SK-N-DZ (cell line): ENCODE results near the gene SNED1.

Source experiments
- DNase-seq: peaks from one replicate; pipeline ENCODE4 v3.0.0-alpha.2; 2015; ENCODE audit warnings: low spot score

SNED1 gene

DNA sequence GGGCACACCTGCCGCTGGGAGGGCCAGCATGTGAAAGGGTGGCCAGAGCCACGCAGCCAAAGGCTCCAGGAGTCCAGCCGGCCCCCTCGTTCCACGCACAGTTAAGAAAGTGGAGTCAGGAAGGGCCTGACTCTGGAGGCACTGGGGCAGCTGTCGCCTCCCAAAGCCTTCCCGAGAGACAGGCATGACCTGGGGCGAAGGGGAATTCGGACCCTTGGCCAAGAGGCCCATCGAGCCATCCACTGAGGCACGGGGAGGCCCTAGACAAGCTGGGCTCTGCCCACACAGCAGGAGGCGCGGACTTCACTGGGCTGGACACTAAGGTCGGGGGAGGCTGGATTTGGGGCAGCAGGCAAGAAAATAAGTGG is 38.5 kb upstream of the SNED1 start:
- no peak for DNase-seq

GRCh38 chr2:240960309-240960970 is 38.0 kb upstream of the SNED1 start:
- no peak for DNase-seq

DNA sequence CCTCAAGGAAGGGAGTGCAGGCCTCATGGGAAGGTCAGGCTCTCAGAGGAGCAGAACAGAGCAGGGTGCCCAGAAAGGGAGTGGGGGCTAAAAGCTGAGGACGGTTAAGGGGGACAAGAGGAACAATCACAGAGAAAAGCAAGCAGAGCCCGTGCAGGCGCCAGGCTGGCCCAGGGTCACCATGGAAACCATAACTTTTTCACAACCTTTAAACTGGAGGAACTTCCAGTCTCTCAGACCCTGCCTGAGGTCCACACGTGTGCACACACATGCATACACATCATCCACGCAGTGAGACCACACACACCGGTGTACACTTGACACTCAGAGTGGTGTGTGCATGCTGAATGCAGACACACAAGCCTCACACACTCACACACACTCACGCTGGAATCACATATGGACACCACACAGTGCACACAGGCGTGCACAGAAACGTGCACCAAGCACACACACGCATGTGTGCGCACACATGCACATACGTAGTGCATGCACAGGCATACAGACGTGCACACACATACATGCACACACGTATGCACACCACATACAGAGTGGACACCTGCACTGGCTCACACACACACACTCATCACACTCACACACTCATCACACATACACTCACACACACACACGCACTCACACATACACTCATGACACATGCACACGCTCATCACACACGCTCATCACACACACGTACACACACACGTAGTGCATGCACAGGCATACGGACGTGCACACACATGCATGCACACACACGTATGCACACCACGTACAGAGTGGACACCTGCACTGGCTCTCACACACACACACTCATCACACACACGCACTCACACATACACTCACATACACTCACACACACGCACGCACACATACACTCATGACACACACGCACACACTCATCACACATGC is 37.2 kb upstream of the SNED1 start:
- DNase-seq, result no peak

GRCh38 chr2:240961910-240962299 is 36.5 kb upstream of the SNED1 start:
- DNase-seq, result no peak

DNA sequence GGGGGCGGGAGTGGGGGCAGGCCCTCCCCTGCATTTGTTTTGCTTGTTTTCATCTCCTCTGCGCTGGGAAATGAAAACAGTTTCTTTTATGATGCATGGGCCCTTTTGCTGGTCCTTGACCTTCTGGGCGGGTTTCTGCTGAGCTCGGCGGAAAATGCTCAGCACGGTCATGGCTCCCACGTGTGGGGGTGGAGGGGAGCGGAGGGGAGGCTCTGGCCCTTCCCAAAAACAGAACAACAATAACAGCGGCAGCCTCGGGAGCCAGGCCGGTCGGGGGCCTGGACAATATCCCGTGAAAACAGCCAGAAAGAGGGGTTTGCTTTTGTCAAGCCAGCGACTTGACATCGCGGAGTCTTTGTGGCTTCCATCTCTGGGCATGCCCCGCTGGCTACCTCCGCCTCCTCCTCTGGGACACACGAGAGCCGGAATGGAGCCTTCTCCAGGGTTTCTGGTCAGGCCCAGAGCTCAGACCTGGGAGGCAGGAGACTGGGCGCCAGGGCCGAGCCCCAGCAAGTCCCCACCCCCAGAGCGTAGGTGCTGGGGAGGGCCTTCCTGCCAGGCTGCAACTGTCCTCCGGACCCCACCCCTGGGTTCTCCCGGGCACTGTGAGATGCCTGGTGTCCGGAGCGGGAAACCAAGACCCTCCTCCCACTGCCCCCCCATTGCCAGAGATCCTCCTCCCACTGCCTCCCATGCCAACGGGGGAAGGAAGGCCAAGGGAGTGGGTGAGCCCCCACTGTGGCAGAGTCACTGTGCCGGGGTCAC is 35.9 kb upstream of the SNED1 start:
- DNase-seq, result peak; percentile 24

DNA sequence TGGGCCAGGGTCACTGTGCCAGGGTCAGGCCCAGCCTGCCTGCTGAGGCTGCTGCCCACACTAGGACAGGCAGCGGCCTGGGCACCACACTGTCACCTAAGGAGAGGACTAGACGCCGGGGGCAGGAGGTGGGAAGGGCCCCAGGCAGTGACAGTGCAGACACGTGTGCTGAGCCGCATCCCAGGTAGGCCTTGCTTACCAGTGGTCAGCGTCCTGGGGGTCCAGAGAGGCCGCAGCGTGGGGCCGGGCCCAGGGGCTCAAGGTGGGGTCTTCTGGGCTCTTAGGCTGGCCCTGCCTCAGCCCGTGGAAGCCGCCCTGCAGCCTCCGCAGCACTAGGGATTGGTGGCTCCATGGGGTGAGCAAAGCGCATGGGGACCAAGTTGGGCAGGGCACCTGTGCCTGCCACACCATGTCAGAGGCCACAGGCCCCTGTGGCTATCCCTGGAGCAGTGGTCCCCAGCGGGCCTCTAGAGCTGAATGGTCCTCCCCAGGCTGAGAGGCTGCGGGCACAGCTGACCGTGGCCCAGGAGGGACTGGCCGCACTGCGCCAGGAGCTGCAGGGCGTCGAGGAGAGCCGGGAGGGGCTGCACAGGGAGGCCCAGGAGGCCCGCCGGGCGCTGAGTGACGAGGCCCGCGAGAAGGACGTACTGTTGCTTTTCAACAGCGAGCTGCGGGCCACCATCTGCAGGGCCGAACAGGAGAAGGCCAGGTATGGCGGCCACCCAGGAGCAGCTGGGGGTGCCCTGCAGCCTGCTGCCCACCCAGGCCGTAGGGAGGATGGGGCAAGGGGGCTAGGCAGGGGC is 35.2 kb upstream of the SNED1 start:
- DNase-seq, result no peak

DNA sequence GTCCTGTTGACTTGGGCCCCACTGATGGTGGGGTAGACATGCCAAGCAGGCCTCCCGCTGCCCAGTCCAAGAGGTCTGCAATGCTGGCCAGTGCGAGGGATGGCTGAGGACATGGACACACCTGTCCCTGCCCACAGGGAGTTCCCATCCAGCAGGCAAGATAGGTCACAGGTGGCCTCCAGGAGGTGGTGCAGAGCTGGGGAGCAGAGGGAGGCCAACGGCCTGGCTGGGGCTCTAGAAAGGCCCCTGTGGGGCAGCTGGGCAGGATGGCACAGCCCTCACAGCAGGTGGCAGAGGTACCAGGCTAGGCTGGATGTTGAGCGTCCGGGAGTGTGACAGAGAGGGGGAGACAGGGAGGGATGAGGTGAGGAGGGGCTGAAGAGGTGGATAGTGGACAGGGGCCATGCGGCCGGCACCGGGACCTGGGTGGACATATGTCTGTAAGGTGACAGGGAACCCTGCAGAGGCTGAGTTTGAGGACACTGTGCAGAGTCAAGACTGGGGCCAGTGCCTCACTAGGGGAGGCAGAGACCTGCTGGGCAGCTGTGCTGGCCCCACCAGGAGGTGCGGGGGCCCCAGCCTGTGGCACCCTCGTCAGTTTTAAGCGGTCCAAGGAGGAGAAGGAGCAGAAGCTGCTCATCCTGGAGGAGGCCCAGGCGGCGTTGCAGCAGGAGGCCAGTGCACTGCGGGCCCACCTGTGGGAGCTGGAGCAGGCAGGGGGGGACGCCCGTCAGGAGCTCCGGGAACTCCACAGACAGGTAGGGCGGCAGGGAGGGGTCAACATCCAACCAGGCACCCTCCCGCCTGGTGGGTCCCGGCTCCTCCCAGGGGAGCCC is 34.3 kb upstream of the SNED1 start:
- no peak for DNase-seq

GRCh38 chr2:240964704-240965295 is 33.6 kb upstream of the SNED1 start:
- DNase-seq, result no peak

GRCh38 chr2:240965296-240965904 is 33.0 kb upstream of the SNED1 start:
- DNase-seq, result no peak

GRCh38 chr2:240965905-240966456 is 32.4 kb upstream of the SNED1 start:
- DNase-seq, result no peak

DNA sequence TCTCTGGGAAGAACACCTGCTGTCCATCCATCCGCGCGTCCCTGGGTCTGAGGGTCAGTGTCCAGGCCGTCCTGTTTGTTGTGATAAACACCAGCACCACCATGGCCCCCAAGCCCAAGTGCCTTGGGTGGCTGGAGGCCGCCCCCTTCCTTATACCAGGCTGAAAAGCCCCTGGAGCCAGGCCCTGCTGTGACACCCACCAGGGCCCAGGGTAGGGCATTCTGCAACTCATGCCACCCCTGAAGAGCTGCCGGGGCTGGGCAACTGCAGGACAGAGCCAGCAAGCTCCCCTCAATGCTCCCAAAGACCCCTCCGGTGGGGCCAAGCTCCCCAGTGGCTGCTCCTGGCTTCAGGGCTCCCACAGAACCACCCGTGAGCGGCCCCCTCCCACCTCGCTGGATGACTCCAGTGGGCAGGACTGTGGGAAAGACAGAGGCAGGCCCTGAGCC is 31.9 kb upstream of the SNED1 start:
- no peak for DNase-seq

DNA sequence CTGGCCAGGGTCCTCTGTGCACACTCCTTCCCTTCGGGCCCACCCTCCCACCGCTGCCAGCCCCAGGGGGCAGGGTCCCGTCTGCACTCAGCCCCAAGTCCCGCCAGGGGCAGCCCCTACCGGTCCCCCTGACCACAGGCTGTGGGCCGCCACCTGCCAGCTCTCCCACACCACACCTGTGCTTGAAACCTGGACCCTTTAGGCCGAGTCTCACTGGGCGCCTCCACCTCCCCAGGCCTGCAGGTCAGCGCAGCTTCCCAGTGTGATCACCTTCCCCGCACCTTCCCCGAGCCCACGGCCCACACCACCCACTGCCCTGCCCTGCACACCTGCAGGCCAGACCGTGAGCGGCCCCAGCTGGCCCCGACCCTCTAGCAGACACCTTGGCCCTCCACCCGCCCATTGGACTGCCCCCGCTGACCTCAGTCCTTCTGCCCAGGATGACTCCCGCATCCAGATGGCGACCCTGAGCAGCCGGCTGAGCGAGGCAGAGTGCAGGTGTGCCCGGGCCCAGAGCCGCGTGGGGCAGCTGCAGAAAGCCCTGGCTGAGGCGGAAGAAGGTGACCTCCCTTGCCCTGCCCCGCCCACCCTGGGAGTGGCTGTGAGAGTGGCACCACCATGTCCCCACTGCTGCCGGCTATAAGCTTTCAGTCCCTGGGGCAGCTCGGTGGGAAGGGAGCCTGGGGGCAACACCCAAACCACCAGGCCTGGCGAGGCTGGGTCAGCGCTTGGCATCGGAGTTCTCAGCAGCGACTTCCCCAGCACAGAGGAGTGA is 31.3 kb upstream of the SNED1 start:
- DNase-seq, result no peak

GRCh38 chr2:240967681-240968621 is 30.5 kb upstream of the SNED1 start:
- no peak for DNase-seq

GRCh38 chr2:240968731-240969624 is 29.4 kb upstream of the SNED1 start:
- DNase-seq, result no peak

DNA sequence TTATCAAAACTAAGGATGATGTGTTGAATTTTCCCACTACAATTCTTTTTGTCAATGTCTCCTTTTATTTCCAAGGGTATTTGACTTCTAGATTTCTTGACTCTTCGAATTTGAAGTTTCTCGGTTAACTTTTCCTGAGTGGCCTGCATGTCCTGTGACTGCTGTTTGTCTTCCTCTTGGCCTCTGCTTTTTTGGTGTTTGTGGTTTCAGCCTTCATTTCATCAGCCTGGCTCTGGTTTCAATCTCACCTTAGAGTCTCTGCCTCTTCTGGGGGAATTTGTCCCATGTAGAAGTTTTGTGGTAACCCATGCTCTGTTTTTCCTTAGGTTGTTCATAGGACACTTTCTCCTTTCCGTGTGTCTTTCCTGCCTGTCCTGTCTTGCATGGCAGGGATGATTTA is 28.3 kb upstream of the SNED1 start:
- no peak for DNase-seq

DNA sequence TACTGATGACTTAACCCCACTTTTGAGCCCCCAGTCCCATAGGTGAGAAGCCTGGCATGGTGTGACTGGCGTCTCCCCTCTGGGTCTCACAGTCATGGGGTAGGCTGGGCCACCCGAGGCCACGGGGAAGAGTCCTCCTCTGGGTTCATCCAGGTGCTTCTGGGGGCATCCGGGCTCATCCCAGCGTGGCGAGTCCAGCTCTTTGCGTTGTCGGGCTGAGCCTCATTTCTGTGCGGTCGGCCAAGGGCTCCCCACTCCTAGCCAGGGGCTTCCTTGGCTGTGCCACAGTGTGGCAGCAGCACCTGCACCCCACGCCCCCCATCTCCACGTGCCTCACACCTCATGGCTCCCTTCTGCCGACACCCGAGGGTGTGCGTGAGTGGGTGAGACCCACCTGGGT is 27.6 kb upstream of the SNED1 start:
- no peak for DNase-seq
